ENCODE results near the gene CPNE9. TPM values are rescaled to one million over a fixed set of nuclear protein-coding genes. Genes with fewer than 3 reads are reported as not detected.

Gene CPNE9
- polyA plus RNA-seq, 2 donors = 0.05 TPM; not detected in 1

DNA sequence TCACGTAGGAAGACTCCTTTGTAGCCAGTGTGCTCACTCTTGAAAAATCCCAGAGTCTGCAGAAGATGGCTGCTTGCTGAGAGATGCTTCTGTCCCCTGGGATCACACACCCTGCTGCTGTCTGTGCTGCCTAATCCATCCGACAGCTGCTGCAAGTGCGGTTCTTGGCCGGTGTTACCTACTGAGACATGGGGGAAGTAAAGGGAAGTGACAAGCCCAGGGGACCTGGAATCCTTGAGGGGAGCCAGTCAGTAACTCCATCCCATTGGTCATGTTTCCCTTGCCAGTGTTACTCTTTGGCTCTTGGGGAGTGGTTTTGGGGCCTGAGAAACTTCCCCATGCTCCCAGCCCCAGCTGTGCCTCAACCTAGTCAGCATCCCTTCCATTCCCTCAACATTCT, 8.3 kb upstream of the CPNE9 start:
- no peaks in the 10 kb centered on the region for H3K4me1 ChIP-seq (ENCODE audit: control insufficient read depth in 2 of 2, insufficient read depth in 2 of 2, low read length in 1 of 2)
- H3K27ac ChIP-seq (ENCODE audit: low read depth in 2 of 2, low read length in 1 of 2) = no peak overlapping the region
- no peaks in the 10 kb centered on the region for H3K9me3 ChIP-seq (ENCODE audit: control insufficient read depth in 2 of 2, insufficient read depth in 1 of 2, low read depth in 1 of 2, low read length in 1 of 2)
- 86 to 91% methylated on average over 4 of the region's 4 CpGs for WGBS, 2 donors
- H3K4me3 ChIP-seq (ENCODE audit: low read depth in 1 of 2, low read length in 2 of 2) = no peak overlapping the region
- no peaks in the 10 kb centered on the region for H3K27me3 ChIP-seq (ENCODE audit: control insufficient read depth in 1 of 2, insufficient read depth in 2 of 2, low read length in 2 of 2)
- H3K36me3 ChIP-seq (ENCODE audit: control insufficient read depth in 2 of 2, insufficient read depth in 2 of 2, low read length in 1 of 2) = peaks cover 23 to 48% of the 10 kb centered on the region in 2 donors

DNA sequence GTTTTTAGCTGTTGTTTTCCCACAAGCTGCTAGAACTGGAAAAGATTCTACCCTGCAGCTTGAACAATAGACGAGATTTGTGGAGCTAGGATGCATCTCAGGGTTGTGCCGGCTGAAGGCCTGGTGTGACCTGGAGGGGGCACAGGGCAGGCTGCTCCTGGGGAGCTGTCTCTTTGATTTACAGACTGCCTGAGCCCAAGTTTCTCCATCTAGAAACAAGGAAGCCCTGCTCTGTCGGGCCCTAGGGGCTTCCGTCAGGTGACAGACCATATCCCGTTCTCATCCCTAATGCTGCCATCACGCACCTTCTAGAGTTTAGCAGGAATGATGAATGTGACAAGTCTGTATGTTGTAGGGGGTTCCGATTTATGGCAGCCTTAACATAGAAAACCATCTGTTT, 7.9 kb upstream of the CPNE9 start:
- Histone ChIP-seq H3K9me3 (ENCODE audit: control insufficient read depth in 2 of 2, insufficient read depth in 1 of 2, low read depth in 1 of 2, low read length in 1 of 2) (no peaks in the 10 kb centered on the region), H3K4me1 (ENCODE audit: control insufficient read depth in 2 of 2, insufficient read depth in 2 of 2, low read length in 1 of 2) (no peaks in the 10 kb centered on the region), H3K36me3 (ENCODE audit: control insufficient read depth in 2 of 2, insufficient read depth in 2 of 2, low read length in 1 of 2) (peaks cover 21 to 46% of the 10 kb centered on the region in 2 donors), H3K4me3 (ENCODE audit: low read depth in 1 of 2, low read length in 2 of 2) (no peak overlapping the region), H3K27me3 (ENCODE audit: control insufficient read depth in 1 of 2, insufficient read depth in 2 of 2, low read length in 2 of 2) (no peaks in the 10 kb centered on the region), H3K27ac (ENCODE audit: low read depth in 2 of 2, low read length in 1 of 2) (no peak overlapping the region)
- WGBS, 2 donors = 85 to 94% methylated on average over 7 of the region's 7 CpGs

DNA sequence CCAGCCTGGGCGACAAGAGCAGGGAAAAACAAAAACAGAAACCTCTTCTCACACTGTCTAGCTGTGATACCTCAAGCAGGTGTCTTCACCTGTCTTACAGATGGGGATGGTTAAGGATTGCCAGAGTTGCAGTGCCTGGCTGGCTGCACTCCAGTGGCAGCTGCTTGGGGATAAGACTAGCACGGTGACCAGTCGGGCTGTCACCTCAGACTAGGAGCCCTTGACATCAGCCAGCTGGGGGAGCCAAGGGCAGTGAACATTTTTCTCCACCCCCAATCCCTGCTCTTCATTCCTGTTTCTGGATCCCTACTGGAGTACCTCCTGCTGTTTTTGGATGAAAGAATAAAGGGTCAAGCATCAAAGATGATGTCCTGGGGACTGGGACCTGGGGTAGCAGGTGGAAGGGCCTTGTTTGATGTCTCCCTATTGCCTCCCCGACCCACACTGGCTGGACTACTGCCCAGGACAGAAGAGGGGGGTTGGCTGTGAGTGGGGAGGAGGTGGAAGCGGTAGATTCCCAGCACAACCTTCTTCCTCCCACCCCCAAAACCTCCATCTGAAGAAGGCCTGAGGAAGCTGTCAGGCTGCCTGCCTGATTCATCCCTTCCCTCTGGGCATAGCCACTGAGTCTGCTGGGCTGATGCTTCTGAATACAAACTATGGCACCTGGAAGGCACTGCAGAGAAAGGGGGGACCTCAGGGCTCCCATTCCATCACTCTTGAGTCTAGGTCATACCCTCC, 7.0 kb upstream of the CPNE9 start:
- H3K36me3 ChIP-seq (ENCODE audit: control insufficient read depth in 2 of 2, insufficient read depth in 2 of 2, low read length in 1 of 2) = peaks cover 21 to 42% of the 10 kb centered on the region in 2 donors
- WGBS, 2 donors = 64 to 73% methylated on average over 5 of the region's 5 CpGs
- H3K4me1 ChIP-seq (ENCODE audit: control insufficient read depth in 2 of 2, insufficient read depth in 2 of 2, low read length in 1 of 2) = no peaks in the 10 kb centered on the region
- no peaks in the 10 kb centered on the region for H3K27me3 ChIP-seq (ENCODE audit: control insufficient read depth in 1 of 2, insufficient read depth in 2 of 2, low read length in 2 of 2)
- no peak overlapping the region for H3K4me3 ChIP-seq (ENCODE audit: low read depth in 1 of 2, low read length in 2 of 2)
- H3K9me3 ChIP-seq (ENCODE audit: control insufficient read depth in 2 of 2, insufficient read depth in 1 of 2, low read depth in 1 of 2, low read length in 1 of 2) = no peaks in the 10 kb centered on the region
- H3K27ac ChIP-seq (ENCODE audit: low read depth in 2 of 2, low read length in 1 of 2) = no peak overlapping the region

DNA sequence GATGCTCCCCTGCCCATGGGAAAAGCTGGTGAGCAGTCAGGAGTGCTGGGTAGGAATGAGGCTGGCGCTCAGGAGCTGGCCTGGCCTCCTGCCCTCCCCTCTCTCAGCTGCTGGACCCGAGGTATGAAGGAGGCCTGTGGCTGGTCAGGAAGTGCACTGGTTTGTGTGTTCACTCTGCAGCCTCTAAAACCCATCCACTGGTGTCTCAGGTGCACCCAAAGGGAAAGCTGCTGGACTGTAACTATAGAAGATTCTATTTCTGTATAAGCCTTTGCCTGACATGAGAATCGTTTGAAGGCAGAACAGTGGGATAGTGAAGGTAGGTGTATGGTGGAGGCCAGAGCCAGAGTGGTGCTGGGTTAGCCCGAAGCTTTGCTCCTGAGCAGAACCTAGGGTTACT, 5.7 kb upstream of the CPNE9 start:
- Histone ChIP-seq H3K27me3 (ENCODE audit: control insufficient read depth in 1 of 2, insufficient read depth in 2 of 2, low read length in 2 of 2) (no peaks in the 10 kb centered on the region), H3K4me3 (ENCODE audit: low read depth in 1 of 2, low read length in 2 of 2) (no peak overlapping the region), H3K27ac (ENCODE audit: low read depth in 2 of 2, low read length in 1 of 2) (no peak overlapping the region), H3K36me3 (ENCODE audit: control insufficient read depth in 2 of 2, insufficient read depth in 2 of 2, low read length in 1 of 2) (peaks cover 14 to 42% of the 10 kb centered on the region in 2 donors), H3K4me1 (ENCODE audit: control insufficient read depth in 2 of 2, insufficient read depth in 2 of 2, low read length in 1 of 2) (no peaks in the 10 kb centered on the region), H3K9me3 (ENCODE audit: control insufficient read depth in 2 of 2, insufficient read depth in 1 of 2, low read depth in 1 of 2, low read length in 1 of 2) (no peaks in the 10 kb centered on the region)
- WGBS, 2 donors = 81 to 85% methylated on average over 4 of the region's 4 CpGs

DNA sequence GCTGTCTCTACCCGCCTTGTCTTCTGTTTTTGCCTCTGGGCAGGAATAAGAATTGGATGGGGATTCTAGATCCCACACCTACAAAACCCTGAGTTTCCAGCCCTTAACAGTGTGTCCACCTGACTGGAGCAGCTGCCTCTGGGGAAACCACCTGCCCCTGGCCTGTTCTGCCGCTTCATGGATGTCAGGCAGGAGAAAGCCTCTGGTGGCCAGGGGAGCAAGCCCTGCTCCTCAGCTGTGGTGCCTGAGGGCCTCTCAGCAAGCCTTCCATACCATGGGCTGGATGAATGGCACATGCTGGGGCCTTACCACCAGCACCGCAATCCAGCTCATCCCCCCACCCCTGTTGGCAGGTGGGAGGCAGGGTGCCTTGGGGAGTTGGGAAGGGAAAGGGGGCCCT, 5.3 kb upstream of the CPNE9 start:
- 87 to 97% methylated on average over 3 of the region's 3 CpGs for WGBS, 2 donors
- H3K4me3 ChIP-seq (ENCODE audit: low read depth in 1 of 2, low read length in 2 of 2) = no peak overlapping the region
- no peaks in the 10 kb centered on the region for H3K9me3 ChIP-seq (ENCODE audit: control insufficient read depth in 2 of 2, insufficient read depth in 1 of 2, low read depth in 1 of 2, low read length in 1 of 2)
- H3K27ac ChIP-seq (ENCODE audit: low read depth in 2 of 2, low read length in 1 of 2) = no peak overlapping the region
- no peaks in the 10 kb centered on the region for H3K27me3 ChIP-seq (ENCODE audit: control insufficient read depth in 1 of 2, insufficient read depth in 2 of 2, low read length in 2 of 2)
- H3K36me3 ChIP-seq (ENCODE audit: control insufficient read depth in 2 of 2, insufficient read depth in 2 of 2, low read length in 1 of 2) = peaks cover 12 to 42% of the 10 kb centered on the region in 2 donors
- H3K4me1 ChIP-seq (ENCODE audit: control insufficient read depth in 2 of 2, insufficient read depth in 2 of 2, low read length in 1 of 2) = no peaks in the 10 kb centered on the region

DNA sequence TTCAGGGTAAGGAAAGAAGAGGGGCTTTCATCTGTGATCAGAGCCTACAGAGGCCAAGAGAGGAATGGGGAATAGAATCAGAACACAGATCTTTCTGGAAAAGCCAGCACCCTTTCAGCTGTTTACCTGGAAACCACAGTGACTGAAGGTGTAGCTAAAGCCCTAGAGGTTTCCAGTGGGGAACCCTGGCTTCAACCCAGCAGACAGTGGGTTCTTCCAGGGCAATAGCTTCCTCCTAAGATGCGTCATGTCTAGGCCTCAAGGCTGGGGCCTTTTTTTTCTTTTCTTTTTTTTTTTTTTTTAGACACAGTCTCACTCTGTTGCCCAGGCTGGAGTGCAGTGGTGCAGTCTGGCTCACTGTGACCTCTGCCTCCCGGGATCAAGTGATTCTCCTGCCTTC, 3.1 kb upstream of the CPNE9 start:
- H3K27me3 ChIP-seq (ENCODE audit: control insufficient read depth in 1 of 2, insufficient read depth in 2 of 2, low read length in 2 of 2) = no peaks in the 10 kb centered on the region
- H3K4me3 ChIP-seq (ENCODE audit: low read depth in 1 of 2, low read length in 2 of 2) = no peak overlapping the region
- H3K27ac ChIP-seq (ENCODE audit: low read depth in 2 of 2, low read length in 1 of 2) = no peak overlapping the region
- H3K9me3 ChIP-seq (ENCODE audit: control insufficient read depth in 2 of 2, insufficient read depth in 1 of 2, low read depth in 1 of 2, low read length in 1 of 2) = no peaks in the 10 kb centered on the region
- H3K4me1 ChIP-seq (ENCODE audit: control insufficient read depth in 2 of 2, insufficient read depth in 2 of 2, low read length in 1 of 2) = peaks cover 4 to 6% of the 10 kb centered on the region in 2 donors
- H3K36me3 ChIP-seq (ENCODE audit: control insufficient read depth in 2 of 2, insufficient read depth in 2 of 2, low read length in 1 of 2) = peaks cover 5 to 25% of the 10 kb centered on the region in 2 donors
- WGBS, 2 donors = 80 to 87% methylated on average over 2 of the region's 2 CpGs

DNA sequence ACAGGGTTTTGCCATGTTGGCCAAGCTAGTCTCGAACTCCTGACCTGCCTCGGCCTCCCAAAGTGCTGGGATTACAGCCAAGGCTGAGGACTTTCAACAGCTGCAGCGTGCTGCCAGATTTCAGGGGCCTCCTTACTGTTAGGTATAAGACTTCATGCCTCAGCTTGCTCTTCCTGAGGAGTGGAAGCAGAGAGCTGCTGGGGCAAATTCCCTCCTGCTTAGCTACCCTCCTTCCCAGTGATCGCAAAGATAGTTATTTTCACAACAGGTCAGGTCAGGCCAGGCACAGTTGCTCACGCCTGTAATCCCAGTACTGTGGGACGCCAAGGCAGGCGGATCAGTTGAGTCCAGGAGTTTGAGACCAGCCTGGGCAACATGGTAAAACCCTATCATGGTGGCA, 2.6 kb upstream of the CPNE9 start:
- Histone ChIP-seq H3K27me3 (ENCODE audit: control insufficient read depth in 1 of 2, insufficient read depth in 2 of 2, low read length in 2 of 2) (no peaks in the 10 kb centered on the region), H3K27ac (ENCODE audit: low read depth in 2 of 2, low read length in 1 of 2) (no peak overlapping the region), H3K4me3 (ENCODE audit: low read depth in 1 of 2, low read length in 2 of 2) (no peak overlapping the region), H3K4me1 (ENCODE audit: control insufficient read depth in 2 of 2, insufficient read depth in 2 of 2, low read length in 1 of 2) (peaks cover 4 to 6% of the 10 kb centered on the region in 2 donors), H3K36me3 (ENCODE audit: control insufficient read depth in 2 of 2, insufficient read depth in 2 of 2, low read length in 1 of 2) (peaks cover 5 to 22% of the 10 kb centered on the region in 2 donors), H3K9me3 (ENCODE audit: control insufficient read depth in 2 of 2, insufficient read depth in 1 of 2, low read depth in 1 of 2, low read length in 1 of 2) (no peaks in the 10 kb centered on the region)
- 57 to 72% methylated on average over 7 of the region's 7 CpGs for WGBS, 2 donors

DNA sequence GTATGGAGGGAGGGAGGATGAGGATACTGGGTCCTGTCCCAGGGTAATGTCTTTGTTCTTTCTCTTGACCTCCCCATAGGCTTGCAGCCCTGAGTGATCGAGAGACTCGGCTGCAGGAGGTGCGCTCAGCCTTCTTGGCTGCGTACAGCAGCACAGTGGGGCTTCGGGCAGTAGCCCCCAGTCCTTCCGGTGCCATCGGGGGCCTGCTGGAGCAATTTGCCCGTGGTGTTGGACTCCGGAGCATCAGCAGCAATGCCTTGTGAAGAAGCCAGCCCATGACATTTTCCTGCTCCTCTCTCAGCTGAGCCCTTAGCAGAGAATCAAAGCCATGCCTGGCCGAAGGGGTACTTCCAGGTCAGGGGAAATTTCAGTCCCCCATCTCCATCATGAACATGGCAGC, 1.9 kb upstream of the CPNE9 start:
- WGBS, 2 donors = 97 to 98% methylated on average over 10 of the region's 10 CpGs
- Histone ChIP-seq H3K4me3 (ENCODE audit: low read depth in 1 of 2, low read length in 2 of 2) (no peak overlapping the region), H3K27me3 (ENCODE audit: control insufficient read depth in 1 of 2, insufficient read depth in 2 of 2, low read length in 2 of 2) (no peaks in the 10 kb centered on the region), H3K9me3 (ENCODE audit: control insufficient read depth in 2 of 2, insufficient read depth in 1 of 2, low read depth in 1 of 2, low read length in 1 of 2) (no peaks in the 10 kb centered on the region), H3K27ac (ENCODE audit: low read depth in 2 of 2, low read length in 1 of 2) (no peak overlapping the region), H3K36me3 (ENCODE audit: control insufficient read depth in 2 of 2, insufficient read depth in 2 of 2, low read length in 1 of 2) (peaks cover 5 to 20% of the 10 kb centered on the region in 2 donors), H3K4me1 (ENCODE audit: control insufficient read depth in 2 of 2, insufficient read depth in 2 of 2, low read length in 1 of 2) (peaks cover 4 to 6% of the 10 kb centered on the region in 2 donors)

DNA sequence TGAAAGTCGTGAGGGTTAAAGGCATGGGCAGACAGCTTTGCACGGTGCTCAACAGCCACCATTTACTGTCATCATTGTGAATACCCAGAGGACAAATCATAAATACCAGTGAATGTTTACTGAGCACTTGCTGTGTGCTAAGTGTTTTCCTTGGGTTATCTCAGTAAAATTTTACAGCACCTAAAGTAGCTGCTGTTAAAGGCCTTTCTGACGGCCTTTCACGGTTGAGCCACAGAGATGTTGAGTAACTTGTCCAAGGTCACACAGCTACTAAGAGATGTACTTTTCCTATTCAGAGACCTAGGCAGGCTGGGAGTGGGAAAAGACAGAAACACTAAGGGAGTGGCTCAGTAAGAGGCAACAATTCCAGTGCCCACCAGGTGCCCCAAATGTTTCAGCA, 393 bp upstream of the CPNE9 start:
- Histone ChIP-seq H3K27ac (ENCODE audit: low read depth in 2 of 2, low read length in 1 of 2) (no peak overlapping the region), H3K27me3 (ENCODE audit: control insufficient read depth in 1 of 2, insufficient read depth in 2 of 2, low read length in 2 of 2) (no peaks in the 10 kb centered on the region), H3K9me3 (ENCODE audit: control insufficient read depth in 2 of 2, insufficient read depth in 1 of 2, low read depth in 1 of 2, low read length in 1 of 2) (no peaks in the 10 kb centered on the region), H3K36me3 (ENCODE audit: control insufficient read depth in 2 of 2, insufficient read depth in 2 of 2, low read length in 1 of 2) (peaks cover 0 to 11% of the 10 kb centered on the region in 2 donors), H3K4me1 (ENCODE audit: control insufficient read depth in 2 of 2, insufficient read depth in 2 of 2, low read length in 1 of 2) (peaks cover 4 to 6% of the 10 kb centered on the region in 2 donors), H3K4me3 (ENCODE audit: low read depth in 1 of 2, low read length in 2 of 2) (no peak overlapping the region)
- WGBS, 2 donors = 85 to 86% methylated on average over 4 of the region's 4 CpGs
